HG03066 (cell line): ENCODE results near the gene ANKRD18A.
A peak's percentile ranks its signal among the peaks of the same experiment; 100 is the strongest.
"Not testable (repeated sequence)": the region's sequence is repeated elsewhere in the genome, so short reads cannot be mapped to it uniquely, and the experiment has no call there.

Source experiments
- ATAC-seq: cut with Tn5 transposase; IDR thresholded peaks from one replicate; pipeline ENCODE4 v1.9.1; 2021; ENCODE audit warnings: low read depth; ENCODE audit not compliant: unreplicated experiment

ANKRD18A gene

GRCh38 chr9:38629511-38629910, 9.1 kb upstream of the ANKRD18A start:
- no peak for ATAC-seq

- no peak for ATAC-seq
These were observed 5.6 kb upstream of the ANKRD18A start for GRCh38 chr9:38626006-38626405.

- no peak for ATAC-seq
These were observed 2.6 kb upstream of the ANKRD18A start for GRCh38 chr9:38622951-38623350.

- ATAC-seq: no peak
These were observed 1.9 kb upstream of the ANKRD18A start for GRCh38 chr9:38622288-38622674.

- ATAC-seq: peak; percentile 31
These were observed 1.3 kb upstream of the ANKRD18A start for GRCh38 chr9:38621434-38622287.

- ATAC-seq: no peak
These were observed 594 bp downstream of the ANKRD18A start for GRCh38 chr9:38619556-38620447.

GRCh38 chr9:38598029-38598745, 22.2 kb downstream of the ANKRD18A start:
- not testable (repeated sequence) for ATAC-seq

GRCh38 chr9:38595117-38595516, 25.3 kb downstream of the ANKRD18A start:
- ATAC-seq: not testable (repeated sequence)

- not testable (repeated sequence) for ATAC-seq
These were observed 28.9 kb downstream of the ANKRD18A start for GRCh38 chr9:38591346-38592063.

- ATAC-seq: not testable (repeated sequence)
These were observed 36.6 kb downstream of the ANKRD18A start for GRCh38 chr9:38583765-38584164.

GRCh38 chr9:38580112-38580511, 40.3 kb downstream of the ANKRD18A start:
- ATAC-seq: not testable (repeated sequence)

GRCh38 chr9:38576181-38576580, 44.2 kb downstream of the ANKRD18A start:
- ATAC-seq: not testable (repeated sequence)

GRCh38 chr9:38566048-38566447, 54.3 kb downstream of the ANKRD18A start:
- ATAC-seq: not testable (repeated sequence)

GRCh38 chr9:38565178-38565577, 55.2 kb downstream of the ANKRD18A start:
- ATAC-seq: not testable (repeated sequence)

- ATAC-seq: not testable (repeated sequence)
These were observed 56.5 kb downstream of the ANKRD18A start for GRCh38 chr9:38563911-38564310.

- not testable (repeated sequence) for ATAC-seq
These were observed 59.3 kb downstream of the ANKRD18A start for GRCh38 chr9:38561134-38561533.

- not testable (repeated sequence) for ATAC-seq
These were observed 61.2 kb downstream of the ANKRD18A start for GRCh38 chr9:38559172-38559571.

GRCh38 chr9:38557746-38558145, 62.6 kb downstream of the ANKRD18A start:
- ATAC-seq: not testable (repeated sequence)

GRCh38 chr9:38554966-38555365, 65.4 kb downstream of the ANKRD18A start:
- ATAC-seq: not testable (repeated sequence)

- not testable (repeated sequence) for ATAC-seq
These were observed 67.4 kb downstream of the ANKRD18A start for GRCh38 chr9:38553019-38553418.
